Measurements from ENCODE around the gene CFAP91. TPM values are rescaled to one million over a fixed set of nuclear protein-coding genes. Genes with fewer than 3 reads are reported as not detected.

The CFAP91 gene
- total and polyA plus RNA-seq, 9 of the 15 experiments (the other 6 are each of a cell fraction or from before 2014, with no cell fraction given): not detected

- H2AFZ ChIP-seq (ENCODE audit: low read depth, low read length): peak overlapping the region; percentile 16; the same call in 1 of the 2 replicates
- no peaks in the 10 kb centered on the region for H4K20me1 ChIP-seq (replicated peaks; ENCODE audit: control insufficient read depth, insufficient read depth, low read length)
- ChIA-PET POLR2A (interaction anchor here (0.6 kb wide), 1 partner anchor 391 kb away, joined by 3 read pairs; no protein-coding TSS in a partner anchor), CTCF (ENCODE audit: low intra/inter-chr PET ratio) (no interaction called here)
- no peak for ATAC-seq
- no peaks in the 10 kb centered on the region for H3K36me3 ChIP-seq (ENCODE audit: control insufficient read depth, insufficient read depth, low read length)
- no peak overlapping the region for H3K4me3 ChIP-seq
- H3K9ac ChIP-seq (ENCODE audit: insufficient read depth in 1 of 2, low read depth in 2 of 2, low read length in 2 of 2): no peak overlapping the region
- peak in 1 of 4 experiments; percentile 9 for DNase-seq (ENCODE audit: extremely low read depth in 1 of 4, low spot score in 3 of 4)
- H3K9me3 ChIP-seq (replicated peaks; ENCODE audit: control insufficient read depth, insufficient read depth, low read depth, low read length): no peaks in the 10 kb centered on the region
- in situ Hi-C loops (cut with MboI) (no loop called here), intact Hi-C loops (cut with micrococcal nuclease) (no loop called here)
- peaks cover 7 to 9% of the 10 kb centered on the region in 2 experiments; a peak in 4 of 5 replicates for H3K27me3 ChIP-seq (ENCODE audit: control insufficient read depth in 2 of 2, insufficient read depth in 2 of 2, low read length in 2 of 2)
- no TSS peak for BruUV-seq (replicated peaks)
- no peaks in the 10 kb centered on the region for H3K79me2 ChIP-seq (ENCODE audit: control insufficient read depth, insufficient read depth, low read length)
- WGBS (ENCODE audit: insufficient coverage, low coverage, missing lambda C conversion rate): 17% methylated on average over 10 of the region's 10 CpGs
- H3K4me1 ChIP-seq (replicated peaks in 1 of 2; ENCODE audit: control insufficient read depth in 2 of 2, insufficient read depth in 2 of 2, low read length in 2 of 2): no peaks in the 10 kb centered on the region
- no peaks in the 10 kb centered on the region for H3K9me1 ChIP-seq (ENCODE audit: control insufficient read depth, insufficient read depth, low read length)
- TF ChIP-seq NFIC (IDR thresholded peaks at IDR 0.05) (peak; percentile 40), SNRNP70 (optimal IDR thresholded peaks at IDR 0.05; ENCODE audit: low read depth, low read length) (no peak)
- H3K27ac ChIP-seq (ENCODE audit: extremely low read depth, low read depth, low read length): no peak overlapping the region
- no peak overlapping the region; the same call in 1 of the 2 replicates for H3K4me2 ChIP-seq (ENCODE audit: insufficient read depth, low read length)
- FAIRE-seq: no peak
Measured at GRCh38 chr3:119743921-119744320, 41.1 kb downstream of the CFAP91 start.

GRCh38 chr3:119745942-119746341 lies 43.1 kb downstream of the CFAP91 start:
- DNase-seq (ENCODE audit: extremely low read depth in 1 of 4, low spot score in 3 of 4): no peak
- BruUV-seq (replicated peaks): no TSS peak
- POLR2A ChIA-PET: no interaction called here
- Histone ChIP-seq H3K9me3 (replicated peaks; ENCODE audit: control insufficient read depth, insufficient read depth, low read depth, low read length) (no peaks in the 10 kb centered on the region), H3K79me2 (ENCODE audit: control insufficient read depth, insufficient read depth, low read length) (no peaks in the 10 kb centered on the region), H3K4me2 (ENCODE audit: insufficient read depth, low read length) (no peak overlapping the region), H3K27ac (ENCODE audit: extremely low read depth, low read depth, low read length) (no peak overlapping the region), H4K20me1 (replicated peaks; ENCODE audit: control insufficient read depth, insufficient read depth, low read length) (no peaks in the 10 kb centered on the region), H3K9ac (ENCODE audit: insufficient read depth in 1 of 2, low read depth in 2 of 2, low read length in 2 of 2) (no peak overlapping the region), H3K4me3 (no peak overlapping the region), H3K9me1 (ENCODE audit: control insufficient read depth, insufficient read depth, low read length) (no peaks in the 10 kb centered on the region), H3K27me3 (ENCODE audit: control insufficient read depth in 2 of 2, insufficient read depth in 2 of 2, low read length in 2 of 2) (peaks cover 7 to 9% of the 10 kb centered on the region in 2 experiments; a peak in 4 of 5 replicates), H3K36me3 (ENCODE audit: control insufficient read depth, insufficient read depth, low read length) (no peaks in the 10 kb centered on the region), H2AFZ (ENCODE audit: low read depth, low read length) (no peak overlapping the region), H3K4me1 (replicated peaks in 1 of 2; ENCODE audit: control insufficient read depth in 2 of 2, insufficient read depth in 2 of 2, low read length in 2 of 2) (no peaks in the 10 kb centered on the region)
- no peak for ATAC-seq
- WGBS (ENCODE audit: insufficient coverage, low coverage, missing lambda C conversion rate): 6% methylated on average over 1 of the region's 1 CpG
- CTCF ChIA-PET (ENCODE audit: low intra/inter-chr PET ratio): no interaction called here
- in situ Hi-C loops (cut with MboI) (no loop called here), intact Hi-C loops (cut with micrococcal nuclease) (no loop called here)
- no peak for FAIRE-seq
- TF ChIP-seq MNT (conservative IDR thresholded peaks at IDR 0.05): no peak
- TF ChIP-seq HLTF (IDR thresholded peaks at IDR 0.05): no peak
- TF ChIP-seq ZNF740 (CRISPR knock-in tag; IDR thresholded peaks at IDR 0.05): no peak
- TF ChIP-seq ZNF740 (tag; IDR thresholded peaks at IDR 0.05): no peak
- TF ChIP-seq TEAD2 (tag; IDR thresholded peaks at IDR 0.05): no peak
- TF ChIP-seq ZNF263 (CRISPR knock-in tag; IDR thresholded peaks at IDR 0.05; ENCODE audit: borderline replicate concordance): no peak
- TF ChIP-seq ZNF75A (CRISPR knock-in tag; IDR thresholded peaks at IDR 0.05): no peak
- TF ChIP-seq ZNF316 (IDR thresholded peaks at IDR 0.05): no peak
- no peak for TF ChIP-seq FOXK2 (conservative IDR thresholded peaks at IDR 0.05 in 1 of 2, IDR thresholded peaks at IDR 0.05 in 1 of 2; ENCODE audit: low read depth in 2 of 2)
- TF ChIP-seq BRD4 (IDR thresholded peaks at IDR 0.05): no peak
- no peak for TF ChIP-seq PRMT5 (CRISPR knock-in tag; IDR thresholded peaks at IDR 0.05)
- no peak for TF ChIP-seq ZNF77 (CRISPR knock-in tag; IDR thresholded peaks at IDR 0.05)
- no peak for TF ChIP-seq TRIM28 (IDR thresholded peaks at IDR 0.05)
- TF ChIP-seq ZNF140 (CRISPR knock-in tag; IDR thresholded peaks at IDR 0.05): no peak
- TF ChIP-seq EHMT2 (IDR thresholded peaks at IDR 0.05): no peak
- TF ChIP-seq SNIP1 (IDR thresholded peaks at IDR 0.05; ENCODE audit: low read depth): no peak
